ENCODE results near the gene PCDHGA3. TPM values are rescaled to one million over a fixed set of nuclear protein-coding genes. Genes with fewer than 3 reads are reported as not detected.
"Not testable (repeated sequence)": the region's sequence is repeated elsewhere in the genome, so short reads cannot be mapped to it uniquely, and the experiment has no call there.

The PCDHGA3 gene
- total RNA-seq, 2 donors from 2014 or later, result 1.3 to 18.2 TPM

DNA sequence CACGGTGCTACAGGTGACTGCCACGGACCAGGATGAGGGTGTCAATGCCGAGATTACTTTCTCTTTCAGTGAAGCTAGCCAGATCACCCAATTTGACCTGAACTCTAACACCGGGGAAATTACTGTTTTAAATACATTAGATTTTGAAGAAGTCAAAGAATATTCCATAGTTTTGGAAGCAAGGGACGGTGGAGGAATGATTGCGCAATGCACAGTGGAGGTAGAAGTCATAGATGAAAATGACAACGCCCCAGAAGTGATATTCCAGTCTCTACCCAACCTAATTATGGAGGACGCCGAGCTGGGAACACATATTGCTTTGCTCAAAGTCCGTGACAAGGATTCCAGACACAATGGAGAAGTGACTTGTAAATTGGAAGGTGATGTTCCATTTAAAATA is 45.0 kb downstream of the PCDHGA3 start:
- no peak for DNase-seq (ENCODE audit: low spot score)
- Histone ChIP-seq H3K27me3 (replicated peaks; ENCODE audit: insufficient read depth) (peaks cover 4% of the 10 kb centered on the region), H3K27ac (no peak overlapping the region), H3K4me3 (no peak overlapping the region), H3K36me3 (no peaks in the 10 kb centered on the region), H3K9me3 (no peaks in the 10 kb centered on the region), H3K4me1 (replicated peaks) (no peaks in the 10 kb centered on the region)
- TF ChIP-seq CTCF (IDR thresholded peaks at IDR 0.05) (no peak), POLR2A (IDR thresholded peaks at IDR 0.05) (no peak), POLR2AphosphoS5 (IDR thresholded peaks at IDR 0.05) (no peak)
- WGBS, result 42% methylated on average over 10 of the region's 10 CpGs
- intact Hi-C loops (cut with DNase I), result no loop called here

GRCh38 chr5:141389153-141390042 is 45.8 kb downstream of the PCDHGA3 start:
- Histone ChIP-seq H3K4me3 (no peak overlapping the region), H3K9me3 (no peaks in the 10 kb centered on the region), H3K4me1 (replicated peaks) (no peaks in the 10 kb centered on the region), H3K27me3 (replicated peaks; ENCODE audit: insufficient read depth) (peaks cover 4% of the 10 kb centered on the region), H3K27ac (no peak overlapping the region), H3K36me3 (no peaks in the 10 kb centered on the region)
- DNase-seq (ENCODE audit: low spot score), result no peak
- WGBS, result 35% methylated on average over 77 of the region's 77 CpGs
- TF ChIP-seq POLR2AphosphoS5 (IDR thresholded peaks at IDR 0.05) (no peak), CTCF (IDR thresholded peaks at IDR 0.05) (no peak), POLR2A (IDR thresholded peaks at IDR 0.05) (no peak)
- intact Hi-C loops (cut with DNase I), result no loop called here

DNA sequence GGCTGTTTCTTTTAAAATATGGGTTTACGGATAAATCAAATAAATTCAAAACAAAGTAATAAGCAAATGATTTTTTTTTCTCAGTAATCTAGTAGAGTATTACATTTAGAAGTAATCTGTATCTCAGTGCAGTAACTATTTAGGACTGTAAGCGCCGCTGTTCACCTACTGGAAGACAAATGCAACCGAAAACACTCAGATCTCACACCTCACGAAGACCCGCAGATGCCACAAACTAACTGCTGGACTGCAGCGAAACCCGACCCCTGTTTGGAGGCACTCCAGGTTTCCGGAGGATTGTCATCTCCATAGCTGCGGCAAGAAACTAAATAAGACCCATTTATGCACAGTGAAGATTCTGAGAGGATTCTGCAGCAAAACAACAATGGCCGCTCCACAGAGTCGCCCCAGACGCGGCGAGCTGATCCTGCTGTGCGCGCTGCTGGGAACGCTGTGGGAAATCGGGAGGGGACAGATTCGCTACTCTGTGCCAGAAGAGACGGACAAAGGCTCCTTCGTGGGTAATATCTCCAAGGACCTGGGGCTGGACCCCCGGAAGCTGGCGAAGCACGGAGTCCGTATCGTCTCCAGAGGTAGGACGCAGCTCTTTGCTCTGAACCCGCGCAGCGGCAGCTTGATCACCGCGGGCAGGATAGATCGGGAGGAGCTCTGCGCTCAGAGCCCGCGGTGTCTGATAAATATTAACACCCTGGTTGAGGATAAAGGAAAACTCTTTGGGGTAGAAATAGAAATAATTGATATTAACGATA is 49.0 kb downstream of the PCDHGA3 start, which contains the start of gene PCDHGA8:
PCDHGA8 (plus strand) TSS at position 205 of the 770 bp plus-strand sequence; CDS start at position 386, 181 bp downstream.
- 26% methylated on average over 38 of the region's 38 CpGs for WGBS
- no peak for DNase-seq (ENCODE audit: low spot score)
- Histone ChIP-seq H3K4me3 (no peak within 1 kb of the TSS), H3K27ac (no peak within 1 kb of the TSS), H3K9me3 (no peaks in the 10 kb centered on the region), H3K4me1 (replicated peaks) (no peaks in the 10 kb centered on the region), H3K36me3 (no peaks in the 10 kb centered on the region), H3K27me3 (replicated peaks; ENCODE audit: insufficient read depth) (peaks cover 6% of the 10 kb centered on the region)
- intact Hi-C loops (cut with DNase I), result no loop called here
- no peak for TF ChIP-seq POLR2A (IDR thresholded peaks at IDR 0.05)
- TF ChIP-seq CTCF (IDR thresholded peaks at IDR 0.05), result no peak
- no peak for TF ChIP-seq POLR2AphosphoS5 (IDR thresholded peaks at IDR 0.05)

DNA sequence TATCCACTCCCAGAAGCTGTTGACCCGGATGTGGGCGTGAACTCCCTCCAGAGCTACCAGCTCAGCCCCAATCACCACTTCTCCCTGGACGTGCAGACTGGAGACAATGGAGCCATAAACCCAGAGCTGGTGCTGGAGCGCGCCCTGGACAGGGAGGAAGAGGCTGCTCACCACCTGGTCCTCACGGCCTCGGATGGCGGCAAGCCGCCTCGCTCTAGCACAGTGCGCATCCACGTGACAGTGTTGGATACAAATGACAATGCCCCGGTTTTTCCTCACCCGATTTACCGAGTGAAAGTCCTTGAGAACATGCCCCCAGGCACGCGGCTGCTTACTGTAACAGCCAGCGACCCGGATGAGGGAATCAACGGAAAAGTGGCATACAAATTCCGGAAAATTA is 49.6 kb downstream of the PCDHGA3 start:
- 35% methylated on average over 21 of the region's 21 CpGs for WGBS
- Histone ChIP-seq H3K27me3 (replicated peaks; ENCODE audit: insufficient read depth) (peaks cover 6% of the 10 kb centered on the region), H3K36me3 (no peaks in the 10 kb centered on the region), H3K4me3 (no peak overlapping the region), H3K27ac (no peak overlapping the region), H3K9me3 (no peaks in the 10 kb centered on the region), H3K4me1 (replicated peaks) (no peaks in the 10 kb centered on the region)
- TF ChIP-seq CTCF (IDR thresholded peaks at IDR 0.05) (no peak), POLR2A (IDR thresholded peaks at IDR 0.05) (no peak)
- no peak for DNase-seq (ENCODE audit: low spot score)
- intact Hi-C loops (cut with DNase I), result no loop called here

DNA sequence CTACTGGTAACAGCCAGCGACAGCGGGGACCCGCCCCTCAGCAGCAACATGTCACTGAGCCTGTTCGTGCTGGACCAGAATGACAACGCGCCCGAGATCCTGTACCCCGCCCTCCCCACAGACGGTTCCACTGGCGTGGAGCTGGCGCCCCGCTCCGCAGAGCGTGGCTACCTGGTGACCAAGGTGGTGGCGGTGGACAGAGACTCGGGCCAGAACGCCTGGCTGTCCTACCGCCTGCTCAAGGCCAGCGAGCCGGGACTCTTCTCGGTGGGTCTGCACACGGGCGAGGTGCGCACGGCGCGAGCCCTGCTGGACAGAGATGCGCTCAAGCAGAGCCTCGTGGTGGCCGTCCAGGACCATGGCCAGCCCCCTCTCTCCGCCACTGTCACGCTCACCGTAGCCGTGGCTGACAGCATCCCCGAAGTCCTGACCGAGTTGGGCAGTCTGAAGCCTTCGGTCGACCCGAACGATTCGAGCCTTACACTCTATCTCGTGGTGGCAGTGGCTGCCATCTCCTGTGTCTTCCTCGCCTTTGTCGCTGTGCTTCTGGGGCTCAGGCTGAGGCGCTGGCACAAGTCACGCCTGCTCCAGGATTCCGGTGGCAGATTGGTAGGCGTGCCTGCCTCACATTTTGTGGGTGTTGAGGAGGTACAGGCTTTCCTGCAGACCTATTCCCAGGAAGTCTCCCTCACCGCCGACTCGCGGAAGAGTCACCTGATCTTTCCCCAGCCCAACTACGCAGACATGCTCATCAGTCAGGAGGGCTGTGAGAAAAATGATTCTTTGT is 51.0 kb downstream of the PCDHGA3 start:
- H3K4me1 ChIP-seq (replicated peaks); H3K36me3 ChIP-seq; H3K4me3 ChIP-seq; H3K27me3 ChIP-seq (replicated peaks; ENCODE audit: insufficient read depth); H3K9me3 ChIP-seq; DNase-seq (ENCODE audit: low spot score); H3K27ac ChIP-seq; intact Hi-C loops (cut with DNase I): not testable (repeated sequence)
- 29% methylated on average over 40 of the region's 53 CpGs for WGBS

All from prostate gland (tissue), 2 donors.